Dermis microvascular lymphatic vessel endothelial cell (primary cell): ENCODE results near the gene ADM2. TPM values are rescaled to one million over a fixed set of nuclear protein-coding genes. Genes with fewer than 3 reads are reported as not detected.
A peak's percentile ranks its signal among the peaks of the same experiment; 100 is the strongest.
"Not testable (repeated sequence)": the region's sequence is repeated elsewhere in the genome, so short reads cannot be mapped to it uniquely, and the experiment has no call there.

Experiments used
- DNase-seq, 2 donors: peaks; one replicate each; pipeline versions ENCODE4 v3.0.0 to v3.0.0-alpha.2; 2010; ENCODE audit warnings: low read depth in 2 of 2
- total RNA-seq: library from RNA; depleted of rRNA; stranded (reverse); fragments of >200 nt; gene quantifications from 2 replicates; pipeline ENCODE4 v1.2.1, GENCODE V29; 2014

The ADM2 gene, protein sequence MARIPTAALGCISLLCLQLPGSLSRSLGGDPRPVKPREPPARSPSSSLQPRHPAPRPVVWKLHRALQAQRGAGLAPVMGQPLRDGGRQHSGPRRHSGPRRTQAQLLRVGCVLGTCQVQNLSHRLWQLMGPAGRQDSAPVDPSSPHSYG
- 0.13 and 0.25 TPM in 2 replicates for total RNA-seq

DNA sequence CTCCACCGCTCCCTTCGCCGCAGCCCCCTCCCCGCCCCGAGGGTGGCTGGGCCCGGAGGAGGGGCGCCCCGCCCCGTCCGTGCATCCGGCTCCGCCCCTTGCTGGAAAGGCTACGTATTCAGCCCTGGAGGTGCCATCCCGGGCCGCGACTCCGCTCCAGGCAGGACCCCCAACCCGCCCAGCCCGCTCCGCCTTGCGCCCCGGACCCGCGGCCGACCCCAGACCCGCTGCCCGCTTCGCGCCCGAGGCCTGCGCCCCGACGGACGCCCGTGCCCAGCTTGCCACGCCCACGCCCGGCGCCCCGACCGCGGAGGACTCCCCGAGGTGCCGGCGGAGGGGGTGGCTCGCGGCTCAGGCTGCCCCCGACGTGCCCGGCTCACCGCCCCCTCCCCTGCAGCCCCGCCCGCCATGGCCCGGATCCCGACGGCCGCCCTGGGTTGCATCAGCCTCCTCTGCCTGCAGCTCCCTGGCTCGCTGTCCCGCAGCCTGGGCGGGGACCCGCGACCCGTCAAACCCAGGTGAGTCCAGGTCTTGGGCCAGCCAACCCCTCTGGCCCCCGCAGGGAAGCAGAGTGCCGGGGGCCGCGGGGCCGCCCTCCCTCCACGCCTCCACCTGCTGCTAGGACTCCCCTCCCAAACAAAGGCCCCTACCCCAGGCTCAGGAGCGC is at the start of gene ADM2:
Gene ADM2 (plus strand): TSS at position 104 of the 667 bp plus-strand sequence. CDS start 305 bp downstream, at position 409.
- peak in 1 of 2 donors; percentile 24 for DNase-seq

DNA sequence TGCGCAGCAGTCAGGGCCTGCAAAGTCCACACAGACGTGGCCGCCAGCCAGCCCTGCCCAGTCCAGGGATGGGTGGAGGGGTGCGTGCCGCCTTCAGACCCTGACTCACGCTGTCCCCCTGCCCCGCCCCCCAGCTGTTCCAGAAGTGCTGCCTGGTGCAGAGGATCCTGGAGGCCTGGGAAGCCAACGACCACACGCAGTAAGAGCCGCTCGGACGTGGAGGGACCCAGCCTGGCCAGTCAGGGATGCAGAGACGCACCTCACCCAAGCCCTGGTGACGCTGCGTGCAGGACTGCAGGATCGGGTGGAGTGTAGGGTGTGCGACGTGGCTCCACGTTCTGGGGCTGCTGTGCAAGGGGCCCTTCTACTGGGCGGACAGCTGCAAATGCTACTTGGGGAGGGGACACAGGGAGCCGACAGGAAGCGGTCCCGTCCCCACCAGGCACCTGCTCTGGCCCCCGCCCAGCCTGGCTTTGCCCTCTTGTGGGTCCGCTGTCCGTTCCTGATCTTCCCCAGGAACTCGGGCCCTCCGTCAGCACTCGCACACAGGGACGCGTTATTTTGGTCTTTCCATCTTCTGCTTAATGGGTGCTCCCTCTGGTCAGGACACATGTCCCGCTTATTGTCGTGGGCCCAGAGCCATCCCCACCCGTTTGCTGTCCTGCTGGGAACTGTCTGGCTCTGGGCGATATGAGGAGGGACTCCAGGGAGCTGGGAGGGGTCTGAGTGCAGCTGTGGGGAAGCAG is 49.0 kb upstream of the ADM2 start:
- no peak for DNase-seq

DNA sequence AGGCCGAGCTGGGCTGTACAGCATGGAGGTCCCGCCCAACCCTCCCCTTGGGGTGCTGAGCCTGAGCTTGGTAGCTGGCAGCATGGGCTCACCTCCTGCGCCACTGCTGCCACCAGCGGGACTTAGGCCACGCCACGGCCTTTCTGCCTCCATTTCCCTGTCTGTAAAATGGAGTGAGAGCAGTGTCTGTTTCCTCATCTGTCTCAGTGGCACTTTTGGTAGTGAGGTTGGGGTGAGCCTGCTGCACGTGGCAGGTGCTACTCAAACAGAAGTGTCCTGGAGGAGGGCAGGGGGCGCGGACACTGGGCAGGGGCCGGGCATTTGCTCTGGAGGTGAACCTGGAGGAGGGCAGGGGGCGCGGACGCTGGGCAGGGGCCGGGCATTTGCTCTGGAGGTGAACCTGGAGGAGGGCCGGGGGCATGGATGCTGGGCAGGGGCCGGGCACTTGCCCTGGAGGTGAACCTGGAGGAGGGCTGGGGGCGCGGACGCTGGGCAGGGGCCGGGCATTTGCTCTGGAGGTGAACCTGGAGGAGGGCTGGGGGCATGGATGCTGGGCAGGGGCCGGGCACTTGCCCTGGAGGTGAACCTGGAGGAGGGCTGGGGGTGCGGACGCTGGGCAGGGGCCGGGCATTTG is 48.3 kb upstream of the ADM2 start:
- DNase-seq = not testable (repeated sequence)

DNA sequence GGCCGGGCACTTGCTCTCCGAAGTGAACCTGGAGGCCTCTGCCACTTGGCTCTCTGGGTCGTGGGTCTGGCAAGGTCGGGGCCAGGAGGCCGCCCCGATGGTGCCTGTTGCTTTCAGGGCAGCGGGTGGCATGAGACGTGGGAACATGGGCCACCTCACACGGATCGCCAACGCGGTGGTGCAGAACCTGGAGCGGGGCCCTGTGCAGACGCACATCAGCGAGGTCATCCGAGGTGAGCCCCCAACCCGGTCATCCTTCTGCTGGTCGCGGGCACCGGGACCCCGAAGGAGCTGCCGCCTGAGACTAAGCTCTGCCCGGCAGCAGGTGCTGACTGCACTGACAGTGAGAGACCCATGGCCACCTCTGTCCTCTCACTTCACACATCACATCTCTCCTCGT is 46.5 kb upstream of the ADM2 start:
- DNase-seq = no peak

DNA sequence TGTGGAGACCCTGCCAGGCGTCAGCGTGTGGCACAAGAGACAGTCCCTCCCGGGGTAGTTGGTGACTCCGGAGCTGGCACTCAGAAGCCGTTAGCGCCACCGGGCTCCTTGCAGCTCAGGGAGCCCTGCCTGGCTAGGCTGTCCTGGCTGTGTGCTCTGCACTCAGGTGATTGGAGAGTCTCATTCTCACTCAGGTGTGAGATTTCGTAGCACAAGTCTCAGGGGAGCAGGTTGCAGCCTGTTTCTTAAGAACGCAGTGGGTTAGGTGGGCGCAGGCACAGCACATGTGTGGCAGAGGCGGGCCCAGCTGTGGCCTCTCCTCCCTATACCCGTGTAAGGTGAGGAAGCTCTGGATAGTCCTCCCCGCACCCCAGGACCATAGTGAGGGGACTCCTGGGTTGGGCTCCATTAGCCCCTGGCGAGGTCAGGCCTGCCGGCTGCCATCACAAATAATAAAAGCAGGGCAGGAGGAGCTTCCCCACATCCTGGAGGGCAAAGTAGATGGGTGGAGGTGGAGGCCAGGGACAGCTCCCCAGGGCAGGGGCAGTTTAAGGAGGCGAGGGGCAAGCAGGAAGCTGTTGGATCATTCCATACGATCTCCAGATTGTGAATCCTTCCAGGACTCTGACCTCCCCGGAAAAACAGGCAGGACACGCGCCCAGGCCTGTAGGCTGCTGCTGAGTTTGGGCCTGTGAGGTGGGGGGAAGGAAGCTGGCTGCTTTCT is 45.9 kb upstream of the ADM2 start:
- no peak for DNase-seq

DNA sequence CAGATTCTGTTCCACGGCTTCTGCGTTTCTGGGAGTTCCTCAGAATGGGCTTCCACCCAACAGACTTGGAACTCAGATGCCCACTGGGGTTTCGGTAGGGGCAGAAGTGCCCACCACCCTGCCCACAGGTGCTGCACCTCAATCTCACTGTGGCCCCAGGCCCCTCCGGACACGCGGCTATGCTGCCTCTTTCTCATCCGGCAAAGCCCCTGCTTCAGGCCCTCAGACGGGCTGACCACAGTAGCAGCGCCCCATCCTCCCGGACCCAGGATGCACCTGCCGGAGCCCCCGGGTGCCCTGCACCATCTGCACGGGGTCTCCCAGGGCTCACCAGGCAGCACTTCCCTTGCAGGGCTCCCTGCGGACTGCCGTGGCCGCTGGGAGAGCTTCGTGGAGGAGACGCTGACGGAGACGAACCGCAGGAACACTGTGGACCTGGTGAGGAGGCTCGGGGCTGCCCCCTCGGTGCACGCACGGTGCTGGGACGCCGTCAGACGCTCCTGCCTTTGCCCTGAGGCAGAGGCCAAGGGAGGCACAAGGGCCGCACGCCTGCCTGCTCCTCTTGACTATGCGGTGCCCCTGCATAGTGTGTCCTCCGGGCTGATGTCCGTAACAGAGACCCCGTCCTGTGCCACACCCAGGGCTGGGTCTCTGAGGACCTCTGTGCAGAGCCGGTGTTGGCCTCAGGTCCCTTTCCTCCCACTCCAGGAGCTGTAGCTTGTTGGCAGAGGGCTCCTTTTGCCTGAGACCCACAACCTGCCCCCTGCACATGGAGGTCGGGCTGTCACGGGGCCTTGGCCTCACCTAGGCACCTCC is 45.1 kb upstream of the ADM2 start:
- DNase-seq = no peak

DNA sequence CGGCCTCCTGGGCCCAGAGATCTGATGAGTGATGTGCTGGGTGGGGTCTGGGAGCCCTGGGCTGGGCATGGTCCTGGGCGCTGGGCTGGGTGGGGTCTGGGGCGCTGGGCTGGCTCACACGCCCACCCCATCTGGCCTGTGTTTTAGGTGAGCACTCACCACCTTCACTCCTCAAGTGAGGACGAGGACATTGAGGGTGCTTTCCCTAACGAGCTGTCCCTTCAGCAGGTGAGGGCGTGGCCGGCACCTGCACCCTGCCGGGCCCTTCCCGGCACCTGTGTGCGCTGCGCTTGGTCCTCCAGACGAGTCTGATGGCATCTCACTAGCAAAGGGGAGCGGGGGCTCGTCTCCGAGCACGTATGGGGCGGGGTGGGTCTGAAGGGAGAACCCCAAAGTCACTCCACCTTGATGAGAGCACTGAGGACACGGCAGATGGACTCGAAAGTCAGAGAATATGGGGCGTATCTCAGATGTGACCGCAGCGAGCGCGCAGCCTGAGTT is 44.5 kb upstream of the ADM2 start:
- no peak for DNase-seq

DNA sequence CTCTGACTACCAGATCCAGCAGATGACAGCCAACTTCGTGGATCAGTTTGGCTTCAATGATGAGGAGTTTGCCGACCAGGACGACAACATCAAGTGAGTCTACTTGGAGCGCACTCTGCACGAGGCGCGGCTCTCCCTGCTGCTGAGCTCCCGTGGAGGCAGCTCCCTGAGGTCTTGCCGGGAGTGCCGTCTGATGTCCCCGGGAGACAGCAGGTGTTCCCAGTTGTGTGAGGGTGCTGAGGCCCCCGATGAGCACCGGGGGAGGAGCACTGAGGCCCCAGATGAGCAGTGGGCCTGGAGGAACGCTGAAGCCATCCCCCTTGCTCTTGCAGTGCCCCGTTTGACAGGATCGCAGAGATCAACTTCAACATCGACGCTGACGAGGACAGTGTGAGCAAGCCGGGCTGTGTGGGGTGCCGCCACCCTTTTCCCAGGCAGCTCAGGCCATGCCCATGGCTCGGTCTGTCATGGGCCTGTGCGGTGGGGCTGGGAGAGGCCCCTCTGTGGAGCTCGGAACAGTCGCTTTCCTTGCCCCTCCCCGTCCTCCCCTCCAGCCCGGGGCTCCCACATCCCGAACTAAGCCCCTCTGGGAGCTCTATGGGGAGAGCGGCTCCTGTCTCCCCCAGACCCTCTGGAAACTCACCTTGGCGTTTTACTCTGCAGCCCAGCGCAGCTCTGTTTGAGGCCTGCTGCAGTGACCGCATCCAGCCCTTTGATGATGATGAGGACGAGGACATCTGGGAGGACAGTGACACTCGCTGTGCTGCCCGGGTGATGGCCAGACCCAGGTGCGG is 43.6 kb upstream of the ADM2 start:
- DNase-seq = no peak

DNA sequence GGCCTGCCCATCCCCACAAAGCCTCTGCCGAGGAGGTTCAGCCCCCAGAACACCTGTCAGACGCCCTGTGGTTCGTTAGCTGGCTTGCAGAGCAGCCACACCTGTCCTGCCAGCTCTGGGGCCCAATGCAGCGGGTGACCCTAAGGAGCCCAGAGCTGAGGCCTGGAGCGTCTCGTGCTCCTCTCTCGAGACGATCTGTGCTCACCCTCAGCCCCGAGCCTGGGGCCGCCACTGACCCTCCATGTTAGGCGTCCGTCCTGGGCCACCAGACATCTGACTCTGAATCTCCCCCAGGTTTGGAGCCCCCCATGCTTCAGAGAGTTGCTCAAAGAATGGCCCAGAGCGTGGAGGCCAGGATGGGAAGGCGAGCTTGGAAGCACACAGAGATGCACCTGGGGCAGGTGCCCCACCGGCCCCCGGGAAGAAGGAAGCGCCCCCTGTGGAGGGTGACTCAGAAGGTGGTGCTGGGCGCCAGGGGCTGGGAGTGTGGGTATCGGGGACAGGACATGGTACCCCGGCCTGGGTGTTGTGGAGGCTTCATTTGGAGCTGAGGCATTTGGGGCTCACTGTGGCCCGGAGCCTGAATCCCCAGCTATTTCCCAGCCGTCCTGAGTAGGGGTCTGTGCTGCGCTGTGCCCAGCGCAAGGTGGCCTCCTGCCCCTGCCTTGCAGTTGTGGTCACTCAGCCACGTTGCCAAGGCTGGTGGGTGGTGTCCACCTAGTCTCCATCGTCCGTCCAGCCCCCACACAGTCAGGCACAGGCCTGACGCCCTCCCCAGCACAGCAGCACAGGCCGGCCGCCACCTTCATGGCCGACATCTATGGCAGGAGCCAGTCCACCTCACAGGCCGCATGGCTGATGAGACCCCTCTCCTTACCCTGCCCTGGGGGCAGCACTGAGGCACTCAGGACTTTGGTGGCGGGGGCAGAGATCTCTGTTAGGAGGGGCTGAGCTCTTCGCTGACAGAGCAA is 42.8 kb upstream of the ADM2 start:
- no peak for DNase-seq

DNA sequence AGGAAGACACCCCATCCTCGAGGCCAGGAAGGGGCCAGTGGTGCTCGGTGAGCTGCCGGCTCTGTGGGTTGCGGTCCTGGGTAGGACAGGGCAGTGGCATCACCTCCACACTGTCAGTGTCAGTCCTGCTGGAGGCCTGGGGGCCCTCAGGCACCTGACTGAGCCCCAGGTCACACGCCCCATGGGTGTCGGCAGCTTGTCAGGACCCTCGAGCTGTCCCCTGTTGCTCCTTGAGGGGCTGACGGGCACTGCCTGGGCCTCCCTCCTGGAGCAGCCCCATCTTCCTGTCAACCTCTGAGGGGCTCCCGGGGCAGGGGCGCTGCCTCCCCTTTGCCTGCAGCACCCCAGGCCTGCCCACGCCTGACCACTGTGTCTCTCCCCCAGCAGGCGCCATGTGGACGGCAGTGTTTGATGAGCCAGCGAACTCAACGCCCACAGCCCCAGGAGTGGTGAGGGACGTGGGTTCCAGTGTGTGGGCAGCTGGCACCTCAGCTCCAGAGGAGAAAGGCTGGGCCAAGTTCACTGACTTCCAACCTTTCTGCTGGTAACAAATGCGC is 42.0 kb upstream of the ADM2 start:
- no peak for DNase-seq

DNA sequence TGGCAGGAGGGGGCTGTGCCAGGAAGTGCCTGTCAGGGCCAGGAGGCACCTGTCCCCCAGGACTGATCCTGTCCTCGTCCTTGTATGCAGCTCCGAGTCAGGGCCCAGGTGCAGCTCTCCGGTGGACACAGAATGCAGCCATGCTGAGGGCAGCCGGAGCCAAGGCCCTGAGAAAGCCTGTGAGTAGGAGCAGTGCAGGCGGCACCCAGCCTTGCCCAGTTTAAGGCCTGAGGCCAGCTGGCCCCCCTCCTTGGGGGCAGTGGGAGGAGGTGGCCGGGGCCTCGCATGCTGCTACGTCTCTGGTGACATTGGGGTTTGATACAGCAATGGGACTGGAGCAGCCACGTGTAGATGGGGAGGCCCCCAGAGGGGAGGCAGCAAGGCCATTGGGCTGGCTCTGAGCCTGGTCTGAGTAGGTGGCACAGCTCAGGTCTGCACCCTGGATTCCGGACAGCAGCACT is 41.4 kb upstream of the ADM2 start:
- no peak for DNase-seq

DNA sequence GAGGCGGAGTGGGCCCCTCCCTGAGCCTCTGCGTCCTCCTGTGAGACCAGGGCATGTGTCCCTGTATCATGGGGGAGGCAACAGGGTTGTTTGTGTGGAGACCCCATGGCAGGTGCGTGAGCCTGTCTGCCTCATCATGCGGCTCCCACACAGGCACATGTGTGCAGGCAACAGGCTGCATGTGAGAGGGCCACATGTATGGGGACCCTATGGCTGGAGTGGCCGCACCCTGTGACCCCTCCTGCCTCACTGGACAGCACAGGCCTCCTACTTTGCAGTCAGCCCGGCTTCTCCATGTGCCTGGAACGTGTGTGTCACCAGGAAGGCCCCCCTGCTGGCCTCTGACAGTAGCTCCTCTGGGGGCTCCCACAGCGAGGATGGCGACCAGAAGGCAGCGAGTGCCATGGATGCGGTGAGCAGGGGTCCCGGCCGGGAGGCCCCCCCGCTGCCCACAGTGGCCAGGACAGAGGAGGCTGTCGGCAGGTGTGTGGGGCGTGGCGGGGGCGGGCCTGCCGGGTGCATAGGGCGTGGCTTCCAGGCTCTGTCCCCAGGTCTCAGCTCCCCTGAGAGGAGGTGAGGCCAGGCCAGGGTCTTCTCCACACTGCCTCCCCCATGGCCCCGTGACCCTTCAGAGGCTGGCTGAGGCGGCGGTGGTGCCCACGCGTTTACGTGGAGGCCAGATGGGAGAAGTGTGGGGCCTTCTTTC is 40.6 kb upstream of the ADM2 start:
- DNase-seq = no peak

DNA sequence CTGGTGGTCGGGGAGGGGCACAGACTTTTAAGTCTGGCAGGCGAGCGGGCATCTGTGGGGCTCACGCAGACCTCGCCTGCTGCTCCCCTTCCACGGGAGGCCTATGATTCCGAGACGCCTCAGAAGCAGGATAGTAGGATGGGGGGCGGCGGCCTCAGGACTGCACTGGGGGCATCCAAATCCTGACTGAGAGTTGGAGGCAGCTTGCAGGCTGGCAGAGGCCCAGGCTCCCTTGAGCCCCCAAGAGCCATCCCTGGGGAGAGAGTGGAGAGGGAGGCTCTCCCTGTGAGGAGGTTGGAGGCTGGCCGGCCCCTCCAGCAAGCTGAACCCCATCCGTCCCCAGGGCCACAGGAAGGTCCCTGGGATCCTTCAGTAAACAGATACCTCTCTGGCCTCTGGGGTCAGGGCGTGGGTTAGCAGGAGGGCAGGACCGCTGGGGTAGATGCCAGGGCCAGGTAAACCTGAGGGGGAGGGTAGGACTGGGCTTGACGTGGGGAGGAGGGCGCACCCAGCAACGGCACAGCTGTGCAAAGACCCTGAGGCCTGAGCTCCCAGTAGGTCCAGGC is 39.8 kb upstream of the ADM2 start:
- DNase-seq = no peak

DNA sequence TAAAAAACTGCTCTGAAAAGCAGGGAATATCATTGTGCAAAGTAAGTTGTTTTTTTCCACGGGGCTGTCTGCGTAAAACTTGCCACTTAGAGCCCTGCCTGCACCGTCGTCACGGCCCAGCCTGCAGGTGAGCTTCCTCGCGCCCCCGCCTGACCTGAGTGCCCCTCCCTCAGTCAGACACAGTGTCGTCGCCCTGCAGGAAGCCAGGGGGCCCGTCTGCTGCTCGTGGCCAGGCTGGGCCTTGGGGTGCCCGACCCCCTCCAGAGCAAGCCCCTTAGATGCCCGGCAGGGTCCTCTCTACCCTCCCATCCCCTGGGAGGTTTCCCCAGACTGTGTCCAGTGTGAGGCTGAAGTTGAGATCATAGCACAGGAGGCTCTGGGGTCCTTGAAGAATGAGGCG is 38.1 kb upstream of the ADM2 start:
- no peak for DNase-seq

DNA sequence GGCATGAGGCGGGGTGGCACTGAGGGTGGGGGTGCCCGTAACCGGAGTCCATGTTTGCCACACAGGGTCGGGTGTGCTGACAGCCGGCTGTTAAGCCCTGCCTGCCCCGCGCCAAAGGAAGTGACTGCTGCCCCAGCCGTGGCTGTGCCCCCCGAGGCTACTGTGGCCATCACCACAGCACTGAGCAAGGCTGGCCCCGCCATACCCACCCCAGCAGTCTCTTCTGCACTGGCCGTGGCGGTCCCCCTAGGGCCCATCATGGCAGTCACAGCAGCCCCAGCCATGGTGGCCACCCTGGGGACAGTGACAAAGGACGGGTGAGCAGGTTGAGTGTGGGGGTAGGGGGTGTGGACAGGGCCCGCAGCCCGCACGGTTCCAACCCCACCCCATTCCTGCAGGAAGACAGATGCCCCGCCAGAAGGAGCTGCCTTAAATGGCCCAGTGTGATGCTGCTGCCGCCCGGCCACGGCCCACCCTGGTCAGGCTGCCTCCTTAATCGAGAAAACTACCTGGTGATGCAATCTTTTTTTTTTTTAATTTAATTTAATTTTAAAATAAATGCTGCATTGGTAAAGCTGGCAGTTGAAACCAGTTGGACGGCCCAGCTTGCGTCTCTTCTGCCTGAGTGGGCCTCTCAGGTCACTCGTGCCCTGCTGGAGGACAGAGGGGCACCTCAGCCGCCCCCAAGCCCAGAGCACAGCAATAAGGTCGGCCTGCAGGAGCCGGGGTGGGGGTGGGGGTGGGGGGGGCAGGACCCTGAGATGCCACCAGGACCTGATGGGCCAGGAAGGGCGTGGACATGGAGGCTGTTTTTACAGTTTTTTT is 37.3 kb upstream of the ADM2 start:
- no peak for DNase-seq

DNA sequence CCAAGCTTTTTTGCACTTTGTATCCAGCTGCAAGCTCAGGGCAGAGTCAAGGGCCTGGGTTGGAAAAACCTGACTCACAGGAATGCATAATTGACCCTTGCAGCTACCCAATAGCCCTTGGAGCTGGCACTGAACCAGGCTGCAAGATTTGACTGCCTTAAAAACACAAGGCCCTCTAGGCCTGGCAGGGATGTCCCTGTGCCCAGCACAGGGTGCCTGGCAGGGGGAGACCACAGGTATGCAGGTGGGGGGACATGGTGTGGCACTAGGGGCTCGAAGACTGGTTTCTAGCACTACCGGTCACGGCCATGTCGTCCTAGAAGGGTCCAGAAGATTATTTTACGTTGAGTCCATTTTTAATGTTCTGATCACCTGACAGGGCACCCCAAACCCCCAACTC is 36.7 kb upstream of the ADM2 start:
- peak in 1 of 2 donors; percentile 54 for DNase-seq
